Activated naive CD4-positive, alpha-beta T cell treated with anti-CD3 and anti-CD28 coated beads, Interleukin-2, amount 50 U/mL, for 72 hours (primary cell): ENCODE results near the gene C10orf53. TPM values are rescaled to one million over a fixed set of nuclear protein-coding genes. Genes with fewer than 3 reads are reported as not detected.
"Not testable (repeated sequence)": the region's sequence is repeated elsewhere in the genome, so short reads cannot be mapped to it uniquely, and the experiment has no call there.

Experiments
- ATAC-seq, 2 donors: fragments of 150-1000 bp; cut with Tn5 transposase; 2 replicates each; pipeline ENCODE4 v1.10.0; 2021; ENCODE audit warnings: mild to moderate bottlenecking in 2 of 2, moderate library complexity in 2 of 2
- DNase-seq, 2 donors: peaks; one replicate each; pipeline ENCODE4 v3.0.0; 2021 to 2022; ENCODE audit warnings: low spot score in 2 of 2
- H3K27ac Mint-ChIP-seq, 2 donors: one replicate each; pipeline ENCODE4 v1.8.0; 2022; ENCODE audit warnings: mild to moderate bottlenecking in 2 of 2, mixed read lengths in 2 of 2
- H3K36me3 Mint-ChIP-seq, 2 donors: one replicate each; pipeline ENCODE4 v1.8.0; 2022; ENCODE audit warnings: mixed read lengths in 2 of 2
- H3K9me3 Mint-ChIP-seq, 2 donors: one replicate each; pipeline ENCODE4 v1.8.0; 2022; ENCODE audit warnings: mixed read lengths in 2 of 2
- total RNA-seq, 2 donors: library from RNA; stranded (reverse); gene quantifications; one replicate each; pipeline ENCODE4 v1.2.3, GENCODE V29; 2022

Gene C10orf53
- total RNA-seq, 2 donors from 2014 or later: not detected

GRCh38 chr10:49696311-49696710 lies 16.9 kb downstream of the C10orf53 start:
- H3K9me3 Mint-ChIP-seq: no peaks in the 10 kb centered on the region
- ATAC-seq: no peak
- peaks cover 0 to 5% of the 10 kb centered on the region in 2 donors for H3K36me3 Mint-ChIP-seq
- no peak overlapping the region for H3K27ac Mint-ChIP-seq
- no peak for DNase-seq

- Mint-ChIP-seq H3K9me3 (no peaks in the 10 kb centered on the region), H3K27ac (no peak overlapping the region), H3K36me3 (no peaks in the 10 kb centered on the region)
- ATAC-seq (no peak), DNase-seq (no peak)
These were observed 19.2 kb downstream of the C10orf53 start for GRCh38 chr10:49698679-49699078.

GRCh38 chr10:49700211-49700610 lies 20.8 kb downstream of the C10orf53 start:
- Mint-ChIP-seq H3K36me3 (no peaks in the 10 kb centered on the region), H3K27ac (no peak overlapping the region), H3K9me3 (no peaks in the 10 kb centered on the region)
- ATAC-seq (no peak), DNase-seq (no peak)

- no peaks in the 10 kb centered on the region for H3K36me3 Mint-ChIP-seq
- no peak overlapping the region for H3K27ac Mint-ChIP-seq
- DNase-seq (no peak), ATAC-seq (no peak)
- no peaks in the 10 kb centered on the region for H3K9me3 Mint-ChIP-seq
These were observed 21.5 kb downstream of the C10orf53 start for GRCh38 chr10:49700997-49701396.

GRCh38 chr10:49707585-49707984 lies 28.1 kb downstream of the C10orf53 start:
- no peak for DNase-seq
- no peak overlapping the region for H3K27ac Mint-ChIP-seq
- H3K9me3 Mint-ChIP-seq: no peaks in the 10 kb centered on the region
- no peak for ATAC-seq
- H3K36me3 Mint-ChIP-seq: no peaks in the 10 kb centered on the region

- Mint-ChIP-seq H3K36me3 (no peaks in the 10 kb centered on the region), H3K9me3 (peaks cover 0 to 4% of the 10 kb centered on the region in 2 donors), H3K27ac (no peak overlapping the region)
- ATAC-seq (no peak), DNase-seq (no peak)
These were observed 30.5 kb downstream of the C10orf53 start for GRCh38 chr10:49709934-49710333.

- no peak for ATAC-seq
- no peaks in the 10 kb centered on the region for H3K36me3 Mint-ChIP-seq
- no peak for DNase-seq
- H3K27ac Mint-ChIP-seq: no peak overlapping the region
- H3K9me3 Mint-ChIP-seq: peaks cover 0 to 4% of the 10 kb centered on the region in 2 donors
These were observed 31.5 kb downstream of the C10orf53 start for GRCh38 chr10:49710966-49711365.

GRCh38 chr10:49711481-49711880 lies 32.0 kb downstream of the C10orf53 start:
- ATAC-seq: no peak
- peaks cover 0 to 4% of the 10 kb centered on the region in 2 donors for H3K9me3 Mint-ChIP-seq

GRCh38 chr10:49713266-49713665 lies 33.8 kb downstream of the C10orf53 start:
- DNase-seq (no peak), ATAC-seq (no peak)
- Mint-ChIP-seq H3K9me3 (peaks cover 0 to 8% of the 10 kb centered on the region in 2 donors), H3K27ac (no peak overlapping the region), H3K36me3 (no peaks in the 10 kb centered on the region)

More at GRCh38 chr10:49711481-49711880, 32.0 kb downstream of the C10orf53 start:
- DNase-seq: no peak
- Mint-ChIP-seq H3K27ac (no peak overlapping the region), H3K36me3 (no peaks in the 10 kb centered on the region)

GRCh38 chr10:49715157-49715556 lies 35.7 kb downstream of the C10orf53 start:
- ATAC-seq, H3K36me3 Mint-ChIP-seq, H3K27ac Mint-ChIP-seq, DNase-seq: not testable (repeated sequence)
- H3K9me3 Mint-ChIP-seq: peaks cover 0 to 12% of the 10 kb centered on the region in 2 donors

- H3K27ac Mint-ChIP-seq: no peak overlapping the region
- no peak for DNase-seq
- H3K9me3 Mint-ChIP-seq: peaks cover 8 to 11% of the 10 kb centered on the region in 2 donors
- no peaks in the 10 kb centered on the region for H3K36me3 Mint-ChIP-seq
- no peak for ATAC-seq
These were observed 47.1 kb downstream of the C10orf53 start for GRCh38 chr10:49726593-49726992.

GRCh38 chr10:49733866-49734265 lies 54.4 kb downstream of the C10orf53 start:
- Mint-ChIP-seq H3K27ac (no peak overlapping the region), H3K36me3 (no peaks in the 10 kb centered on the region), H3K9me3 (no peaks in the 10 kb centered on the region)
- DNase-seq (no peak), ATAC-seq (no peak)

GRCh38 chr10:49734676-49735075 lies 55.2 kb downstream of the C10orf53 start:
- ATAC-seq: no peak
- Mint-ChIP-seq H3K9me3 (no peaks in the 10 kb centered on the region), H3K27ac (no peak overlapping the region), H3K36me3 (no peaks in the 10 kb centered on the region)
- DNase-seq: no peak

- Mint-ChIP-seq H3K9me3 (no peaks in the 10 kb centered on the region), H3K27ac (no peak overlapping the region), H3K36me3 (no peaks in the 10 kb centered on the region)
- DNase-seq: no peak
- ATAC-seq: no peak
These were observed 55.7 kb downstream of the C10orf53 start for GRCh38 chr10:49735161-49735560.

GRCh38 chr10:49735848-49736563 lies 56.6 kb downstream of the C10orf53 start:
- no peaks in the 10 kb centered on the region for H3K9me3 Mint-ChIP-seq
- no peak overlapping the region for H3K27ac Mint-ChIP-seq
- no peak for ATAC-seq
- DNase-seq: no peak
- no peaks in the 10 kb centered on the region for H3K36me3 Mint-ChIP-seq

GRCh38 chr10:49736564-49737113 lies 57.2 kb downstream of the C10orf53 start:
- Mint-ChIP-seq H3K9me3 (peaks cover under 1 to 1% of the 10 kb centered on the region in 2 donors), H3K27ac (no peak overlapping the region), H3K36me3 (no peaks in the 10 kb centered on the region)
- DNase-seq: no peak
- ATAC-seq: no peak

- H3K9me3 Mint-ChIP-seq: peaks cover 6 to 9% of the 10 kb centered on the region in 2 donors
- no peaks in the 10 kb centered on the region for H3K36me3 Mint-ChIP-seq
- ATAC-seq (no peak), DNase-seq (no peak)
- no peak overlapping the region for H3K27ac Mint-ChIP-seq
These were observed 58.2 kb downstream of the C10orf53 start for GRCh38 chr10:49737474-49738201.
